Upper lobe of left lung (tissue), 4 donors: Measurements from ENCODE around the gene LENG9.

Experiments used
- CTCF ChIP-seq, 6 experiments: fragments of 450-650 bp in 4 of 6; fragments of 200-600 bp in 2 of 6; sonication (generic) in 2 of 6; IDR thresholded peaks; one replicate each; pipeline ENCODE4 v1.5.1; 2016 to 2019; ENCODE audit warnings: antibody characterized with exemption in 6 of 6
- EP300 ChIP-seq, 4 donors: sonication (generic); formaldehyde crosslinking; IDR thresholded peaks; one replicate each; pipeline ENCODE4 v1.5.1; 2017; ENCODE audit warnings: antibody characterized with exemption in 4 of 4, control low read depth in 2 of 4
- POLR2A ChIP-seq, 4 donors: fragments of 450-650 bp; IDR thresholded peaks; one replicate each; pipeline ENCODE4 v1.5.1; 2016 to 2017; ENCODE audit warnings: antibody characterized with exemption in 4 of 4, mild to moderate bottlenecking in 2 of 4
- POLR2AphosphoS5 ChIP-seq, 2 donors: sonication (generic); formaldehyde crosslinking; IDR thresholded peaks; one replicate each; pipeline ENCODE4 v1.5.1; 2017; ENCODE audit warnings: antibody characterized with exemption in 2 of 2

- TF ChIP-seq CTCF (IDR thresholded peaks at IDR 0.05) (no peak), POLR2A (IDR thresholded peaks at IDR 0.05) (no peak), EP300 (IDR thresholded peaks at IDR 0.05) (no peak), POLR2AphosphoS5 (IDR thresholded peaks at IDR 0.05) (no peak)
These were observed 43.6 kb downstream of the LENG9 start for GRCh38 chr19:54420068-54420382.
